HG02852 (cell line): ENCODE data around the gene ANKS4B.
"Not testable (repeated sequence)": the region's sequence is repeated elsewhere in the genome, so short reads cannot be mapped to it uniquely, and the experiment has no call there.

Experiments
- ATAC-seq: cut with Tn5 transposase; IDR thresholded peaks from one replicate; pipeline ENCODE4 v1.9.1; 2021; ENCODE audit warnings: mild to moderate bottlenecking, moderate library complexity; ENCODE audit not compliant: unreplicated experiment

The ANKS4B gene

GRCh38 chr16:21233521-21234150 is at the start of gene ANKS4B:
Gene ANKS4B (plus strand): TSS chr16:21233699. CDS start chr16:21233738, 39 bp downstream.
- no peak for ATAC-seq

GRCh38 chr16:21183995-21184394 is 49.5 kb upstream of the ANKS4B start:
- ATAC-seq, result no peak

GRCh38 chr16:21184834-21185233 is 48.7 kb upstream of the ANKS4B start:
- ATAC-seq, result no peak

- ATAC-seq, result no peak
Observed at GRCh38 chr16:21185659-21186325, 47.7 kb upstream of the ANKS4B start.

- ATAC-seq, result no peak
Observed at GRCh38 chr16:21186326-21186691, 47.2 kb upstream of the ANKS4B start.

GRCh38 chr16:21189311-21189710 is 44.2 kb upstream of the ANKS4B start:
- ATAC-seq, result no peak

- no peak for ATAC-seq
Observed at GRCh38 chr16:21190013-21190412, 43.5 kb upstream of the ANKS4B start.

- ATAC-seq, result no peak
Observed at GRCh38 chr16:21190599-21190998, 42.9 kb upstream of the ANKS4B start.

GRCh38 chr16:21192991-21193390 is 40.5 kb upstream of the ANKS4B start:
- no peak for ATAC-seq

- peak; percentile 41 for ATAC-seq
Observed at GRCh38 chr16:21194771-21195301, 38.7 kb upstream of the ANKS4B start.

- ATAC-seq, result not testable (repeated sequence)
Observed at GRCh38 chr16:21195330-21195729, 38.2 kb upstream of the ANKS4B start.

GRCh38 chr16:21197112-21197511 is 36.4 kb upstream of the ANKS4B start:
- no peak for ATAC-seq

GRCh38 chr16:21197621-21198020 is 35.9 kb upstream of the ANKS4B start:
- no peak for ATAC-seq

GRCh38 chr16:21199607-21200218 is 33.8 kb upstream of the ANKS4B start:
- no peak for ATAC-seq

GRCh38 chr16:21203155-21203797 is 30.2 kb upstream of the ANKS4B start:
- no peak for ATAC-seq

GRCh38 chr16:21205303-21205702 is 28.2 kb upstream of the ANKS4B start:
- ATAC-seq, result no peak

- ATAC-seq, result no peak
Observed at GRCh38 chr16:21206550-21206949, 26.9 kb upstream of the ANKS4B start.

GRCh38 chr16:21208446-21209230 is 24.9 kb upstream of the ANKS4B start:
- ATAC-seq, result no peak

- no peak for ATAC-seq
Observed at GRCh38 chr16:21211486-21211885, 22.0 kb upstream of the ANKS4B start, which contains the start of gene ZP2. Gene ZP2 (minus strand): TSS chr16:21211574. CDS start chr16:21211547, 27 bp downstream.

- no peak for ATAC-seq
Observed at GRCh38 chr16:21214086-21214485, 19.4 kb upstream of the ANKS4B start.

- ATAC-seq, result no peak
Observed at GRCh38 chr16:21217121-21217520, 16.4 kb upstream of the ANKS4B start.
